Heart left ventricle (tissue), 16 donors: ENCODE measurements around the gene PCDHB5. TPM values are rescaled to one million over a fixed set of nuclear protein-coding genes. Genes with fewer than 3 reads are reported as not detected.
"Not testable (repeated sequence)": the region's sequence is repeated elsewhere in the genome, so short reads cannot be mapped to it uniquely, and the experiment has no call there.

Source experiments
- ATAC-seq, 4 donors: fragments of 200-7000 bp; cut with Tn5 transposase; one replicate each; pipeline ENCODE4 v1.9.1; 2020 to 2022; ENCODE audit warnings: moderate library complexity in 4 of 4, mild to moderate bottlenecking in 3 of 4, moderate number of reproducible peaks in 1 of 4
- DNase-seq, 5 donors: peaks; one replicate each; pipeline ENCODE4 v3.0.0-alpha.2; 2020
- H3K27ac ChIP-seq, 12 donors: fragments of 200-600 bp; sonication (generic) in 4 of 12; one replicate each; pipeline versions ENCODE4 v1.5.0 to v1.8.0; 2016 to 2022; ENCODE audit warnings: mild to moderate bottlenecking in 2 of 12
- H3K27me3 ChIP-seq, 9 donors: fragments of 200-600 bp; sonication (generic) in 2 of 9; one replicate each; pipeline versions ENCODE4 v1.5.1 to v1.8.0; 2016 to 2022; ENCODE audit warnings: mild to moderate bottlenecking in 3 of 9
- H3K36me3 ChIP-seq, 9 donors: fragments of 200-600 bp; sonication (generic) in 2 of 9; one replicate each; pipeline versions ENCODE4 v1.5.0 to v1.8.0; 2018 to 2022; ENCODE audit warnings: mild to moderate bottlenecking in 2 of 9
- H3K4me1 ChIP-seq, 12 donors: fragments of 200-600 bp; sonication (generic) in 4 of 12; one replicate each; pipeline versions ENCODE4 v1.5.0 to v1.8.0; 2016 to 2022; ENCODE audit warnings: mild to moderate bottlenecking in 3 of 12
- H3K4me3 ChIP-seq, 12 donors: fragments of 200-600 bp; sonication (generic) in 4 of 12; one replicate each; pipeline versions ENCODE4 v1.5.0 to v1.8.0; 2017 to 2022; ENCODE audit warnings: mild to moderate bottlenecking in 9 of 12, moderate library complexity in 4 of 12
- H3K9me3 ChIP-seq, 12 donors: fragments of 200-600 bp; sonication (generic) in 4 of 12; one replicate each; pipeline versions ENCODE4 v1.5.0 to v1.8.0; 2016 to 2022; ENCODE audit warnings: mild to moderate bottlenecking in 1 of 12
- POLR2A ChIP-seq, 2 donors: fragments of 450-650 bp; IDR thresholded peaks; one replicate each; pipeline ENCODE4 v1.6.1; 2017; ENCODE audit warnings: antibody characterized with exemption in 2 of 2, mild to moderate bottlenecking in 2 of 2, moderate library complexity in 2 of 2
- WGBS, 4 donors: extraction: QIAGEN DNeasy Blood & Tissue Kit in 2 of 4; methylation state at CpG; one replicate each; pipeline versions ENCODE4 v1.1.5 to v1.1.7; 2013 to 2018; 5-methylcytosine and 5-hydroxymethylcytosine counted together
- intact Hi-C, 10 donors: fragments of 100-400 bp; cut with DNase I; formaldehyde crosslinking; loops; one replicate each; pipeline versions ENCODE4 v1.11.1 to v1.14.2; 2022
- polyA plus RNA-seq, 2 donors: library from polyadenylated mRNA; stranded (reverse); fragments of 200-250 nt; gene quantifications; one replicate each; pipeline ENCODE4 v1.2.3, GENCODE V29; 2013
- total RNA-seq, 9 donors: library from RNA; depleted of rRNA in 2 of 9; stranded (reverse); fragments of >200 nt in 2 of 9; fragmentation: NEBNext Ultra II Directional in 3 of 9; extraction: Animal tissue kit (Norgen Biotek cat#: 25700) in 3 of 9; gene quantifications; one replicate each; pipeline versions ENCODE4 v1.1.0 to v1.2.4, GENCODE V29; 2016 to 2023
- TF ChIP-seq, protein P1 (sequence below), 12 donors: fragments of 200-600 bp; sonication (generic) in 4 of 12; IDR thresholded peaks; one replicate each; pipeline versions ENCODE4 v1.5.0 to v1.8.0; 2018 to 2022; ENCODE audit warnings: antibody characterized with exemption in 12 of 12, mild to moderate bottlenecking in 5 of 12
- donor health status: ischemic (EF 13 %, LVEDD 7.1; RV severe dilation, severe dysfunction).
- donor health status: healthy with polysubstance abuse.
- donor health status: DM: no; HTN: yes; CAD: no.
- donor health status: DM: no; HTN: no; CAD: no.
- donor health status: ischemic (EF 25% LVEDD 6.9; RV normal size, moderate dysfunction).
- donor health status: ischemic (EF 25% LVEDD 5.7; RV mildly dilated, moderate dysfunction).
- donor health status: healthy.
- donor health status: DM: yes; HTN: yes; CAD: no.
- donor health status: ischemic (EF 35%, LVEDD 5.7; RV mildly dilated, moderate dysfunction).
- donor health status: nonischemic (EF 11% LVEDD 7.7; RV severe dilation, severe dysfunction).
- donor health status: DM: yes; HTN: yes; CAD: no.
- donor health status: PGD.
- donor health status: ischemic (EF 29% LVEDD 5.4; RV normal size, mild dysfunction).
- donor health status: nonischemic (EF 23%, LVEDD 6.1; RV moderate dilation, normal function).

The PCDHB5 gene
- total and polyA plus RNA-seq, 11 donors, result 0.69 to 6.4 (median 3.5) TPM

DNA sequence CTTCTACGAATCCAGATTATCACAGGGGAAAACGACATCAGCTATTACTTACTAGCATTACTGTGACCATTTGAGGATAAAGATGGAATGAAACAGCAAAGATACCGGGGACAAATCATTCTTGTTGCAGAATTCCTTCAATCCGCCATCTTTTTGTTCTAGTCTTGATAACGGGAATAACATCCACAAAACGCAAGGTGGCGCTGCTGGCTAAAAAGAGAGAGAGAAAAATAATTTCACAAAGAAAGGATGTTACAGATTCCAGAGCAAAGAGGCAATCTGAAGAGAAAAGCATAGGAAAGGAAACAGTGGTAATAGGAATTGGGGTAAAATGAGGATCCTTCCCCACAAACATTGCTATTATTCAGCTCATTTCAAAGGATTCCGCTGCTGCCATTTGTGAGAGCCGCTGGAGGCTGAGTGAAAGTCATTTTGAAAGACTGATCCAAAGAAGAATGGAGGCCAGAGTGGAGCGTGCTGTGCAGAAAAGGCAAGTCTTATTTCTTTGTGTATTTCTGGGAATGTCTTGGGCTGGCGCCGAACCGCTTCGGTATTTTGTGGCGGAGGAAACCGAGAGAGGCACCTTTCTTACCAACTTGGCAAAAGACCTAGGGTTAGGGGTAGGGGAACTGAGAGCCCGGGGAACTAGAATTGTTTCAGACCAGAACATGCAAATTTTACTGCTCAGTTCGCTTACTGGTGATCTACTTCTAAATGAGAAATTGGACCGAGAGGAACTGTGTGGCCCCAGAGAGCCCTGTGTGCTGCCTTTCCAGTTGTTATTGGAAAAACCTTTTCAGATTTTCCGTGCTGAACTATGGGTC lies 37.6 kb downstream of the PCDHB5 start, which contains the start of gene PCDHB7:
Gene PCDHB7 (plus strand): TSS at position 264 of the 824 bp plus-strand sequence. CDS start 192 bp downstream, at position 456.
- intact Hi-C loops, result loop anchor here in 3 of 10 donors (10.0 kb wide), 1 partner anchor 392 kb away; no protein-coding TSS in a partner anchor
- peaks cover 0 to 63% (median 19%) of the 10 kb centered on the region in 12 donors for H3K9me3 ChIP-seq
- no peaks in the 10 kb centered on the region for H3K36me3 ChIP-seq
- ATAC-seq, result no peak
- 24 to 32% (median 29%) methylated on average over 20 of the region's 20 CpGs for WGBS, 4 donors
- no peak for TF ChIP-seq POLR2A (IDR thresholded peaks at IDR 0.05)
- TF ChIP-seq, protein P1, sequence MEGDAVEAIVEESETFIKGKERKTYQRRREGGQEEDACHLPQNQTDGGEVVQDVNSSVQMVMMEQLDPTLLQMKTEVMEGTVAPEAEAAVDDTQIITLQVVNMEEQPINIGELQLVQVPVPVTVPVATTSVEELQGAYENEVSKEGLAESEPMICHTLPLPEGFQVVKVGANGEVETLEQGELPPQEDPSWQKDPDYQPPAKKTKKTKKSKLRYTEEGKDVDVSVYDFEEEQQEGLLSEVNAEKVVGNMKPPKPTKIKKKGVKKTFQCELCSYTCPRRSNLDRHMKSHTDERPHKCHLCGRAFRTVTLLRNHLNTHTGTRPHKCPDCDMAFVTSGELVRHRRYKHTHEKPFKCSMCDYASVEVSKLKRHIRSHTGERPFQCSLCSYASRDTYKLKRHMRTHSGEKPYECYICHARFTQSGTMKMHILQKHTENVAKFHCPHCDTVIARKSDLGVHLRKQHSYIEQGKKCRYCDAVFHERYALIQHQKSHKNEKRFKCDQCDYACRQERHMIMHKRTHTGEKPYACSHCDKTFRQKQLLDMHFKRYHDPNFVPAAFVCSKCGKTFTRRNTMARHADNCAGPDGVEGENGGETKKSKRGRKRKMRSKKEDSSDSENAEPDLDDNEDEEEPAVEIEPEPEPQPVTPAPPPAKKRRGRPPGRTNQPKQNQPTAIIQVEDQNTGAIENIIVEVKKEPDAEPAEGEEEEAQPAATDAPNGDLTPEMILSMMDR (IDR thresholded peaks at IDR 0.05), result peak in 11 of 12 donors; percentile 31 to 55 (median 42)
- no peaks in the 10 kb centered on the region for H3K4me1 ChIP-seq
- no peak for DNase-seq
- peak within 1 kb of the TSS in 10 of 12 donors; percentile 6 to 56 (median 25) for H3K4me3 ChIP-seq
- H3K27me3 ChIP-seq, result peaks cover 0 to 47% (median 22%) of the 10 kb centered on the region in 9 donors
- no peak within 1 kb of the TSS for H3K27ac ChIP-seq

DNA sequence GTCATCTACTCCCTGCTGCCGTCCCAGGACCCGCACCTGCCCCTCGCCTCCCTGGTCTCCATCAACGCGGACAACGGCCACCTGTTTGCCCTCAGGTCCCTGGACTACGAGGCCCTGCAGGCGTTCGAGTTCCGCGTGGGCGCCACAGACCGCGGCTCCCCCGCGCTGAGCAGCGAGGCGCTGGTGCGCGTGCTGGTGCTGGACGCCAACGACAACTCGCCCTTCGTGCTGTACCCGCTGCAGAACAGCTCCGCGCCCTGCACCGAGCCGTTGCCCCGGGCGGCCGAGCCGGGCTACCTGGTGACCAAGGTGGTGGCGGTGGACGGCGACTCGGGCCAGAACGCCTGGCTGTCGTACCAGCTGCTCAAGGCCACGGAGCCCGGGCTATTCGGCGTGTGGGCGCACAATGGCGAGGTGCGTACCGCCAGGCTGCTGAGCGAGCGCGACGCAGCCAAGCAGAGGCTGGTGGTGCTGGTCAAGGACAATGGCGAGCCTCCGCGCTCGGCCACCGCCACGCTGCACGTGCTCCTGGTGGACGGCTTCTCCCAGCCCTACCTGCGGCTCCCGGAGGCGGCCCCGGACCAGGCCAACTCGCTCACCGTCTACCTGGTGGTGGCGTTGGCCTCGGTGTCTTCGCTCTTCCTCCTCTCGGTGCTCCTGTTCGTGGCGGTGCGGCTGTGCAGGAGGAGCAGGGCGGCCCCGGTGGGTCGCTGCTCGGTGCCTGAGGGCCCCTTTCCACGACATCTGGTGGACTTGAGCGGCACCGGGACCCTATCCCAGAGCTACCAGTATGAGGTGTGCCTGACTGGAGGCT lies 39.5 kb downstream of the PCDHB5 start:
- H3K36me3 ChIP-seq, H3K4me3 ChIP-seq, ATAC-seq, H3K4me1 ChIP-seq, DNase-seq, H3K27ac ChIP-seq: not testable (repeated sequence)
- Histone ChIP-seq H3K9me3 (peaks cover 0 to 74% (median 19%) of the 10 kb centered on the region in 12 donors), H3K27me3 (peaks cover 0 to 51% (median 31%) of the 10 kb centered on the region in 9 donors)
- intact Hi-C loops, result loop anchor here in 3 of 10 donors (10.0 kb wide), 1 partner anchor 390 kb away; no protein-coding TSS in a partner anchor
- 34 to 38% (median 35%) methylated on average over 40 to 79 of the region's 79 CpGs for WGBS, 4 donors

DNA sequence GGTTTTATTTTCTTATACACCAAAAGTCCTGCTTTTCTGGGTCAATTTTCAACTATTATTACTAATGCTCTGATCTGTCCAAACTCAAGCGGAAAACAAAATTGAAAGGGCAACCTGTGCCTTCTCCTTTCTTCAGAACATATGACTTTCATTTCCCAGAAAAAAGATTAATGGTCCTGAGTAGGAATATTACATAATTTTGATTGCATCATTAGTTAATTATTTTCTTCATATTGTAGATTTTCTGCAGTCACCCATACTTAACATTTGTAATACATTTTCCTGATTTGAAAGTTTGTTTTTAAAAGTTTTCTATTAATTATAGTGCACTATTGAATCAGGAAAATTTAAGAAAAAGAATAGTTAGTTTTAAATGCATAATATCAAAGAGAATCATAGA lies 40.9 kb downstream of the PCDHB5 start:
- Histone ChIP-seq H3K9me3 (peaks cover 0 to 75% (median 21%) of the 10 kb centered on the region in 12 donors), H3K27ac (no peak overlapping the region), H3K4me1 (no peaks in the 10 kb centered on the region), H3K36me3 (no peaks in the 10 kb centered on the region), H3K4me3 (no peak overlapping the region), H3K27me3 (peaks cover 0 to 63% (median 33%) of the 10 kb centered on the region in 9 donors)
- 62 to 77% (median 63%) methylated on average over 1 of the region's 1 CpG for WGBS, 4 donors
- intact Hi-C loops, result loop anchor here in 3 of 10 donors (10.0 kb wide), 1 partner anchor 389 kb away; no protein-coding TSS in a partner anchor
- no peak for DNase-seq
- no peak for ATAC-seq
- no peak for TF ChIP-seq POLR2A (IDR thresholded peaks at IDR 0.05)
- TF ChIP-seq, protein P1 (IDR thresholded peaks at IDR 0.05), result no peak

DNA sequence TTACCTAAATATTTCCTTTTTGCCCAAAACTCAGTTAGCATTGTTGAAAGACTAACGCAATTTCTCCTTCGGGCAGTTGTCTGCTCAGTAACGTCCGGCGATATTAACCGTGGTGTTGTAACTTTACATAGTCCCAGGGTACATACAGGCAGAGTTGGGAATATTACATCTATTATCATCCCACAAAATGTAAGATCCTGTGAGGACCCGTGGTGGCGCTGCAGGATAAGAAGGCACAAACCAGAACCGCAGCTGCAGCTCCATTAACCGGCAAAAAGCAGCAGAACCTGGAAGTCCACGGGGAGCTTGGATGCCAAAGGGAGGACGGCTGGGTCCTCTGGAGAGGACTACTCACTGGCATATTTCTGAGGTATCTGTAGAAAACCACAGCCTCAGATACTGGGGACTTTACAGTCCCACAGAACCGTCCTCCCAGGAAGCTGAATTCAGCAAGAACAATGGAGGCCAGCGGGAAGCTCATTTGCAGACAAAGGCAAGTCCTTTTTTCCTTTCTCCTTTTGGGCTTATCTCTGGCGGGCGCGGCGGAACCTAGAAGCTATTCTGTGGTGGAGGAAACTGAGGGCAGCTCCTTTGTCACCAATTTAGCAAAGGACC lies 42.7 kb downstream of the PCDHB5 start, which contains the start of gene PCDHB8:
Gene PCDHB8 (plus strand): TSS at position 214 of the 615 bp plus-strand sequence. CDS start 245 bp downstream, at position 459.
- peaks cover 0 to 79% (median 27%) of the 10 kb centered on the region in 12 donors for H3K9me3 ChIP-seq
- peak within 1 kb of the TSS in 3 of 12 donors; percentile 19 to 48 (median 40) for H3K4me3 ChIP-seq

DNA sequence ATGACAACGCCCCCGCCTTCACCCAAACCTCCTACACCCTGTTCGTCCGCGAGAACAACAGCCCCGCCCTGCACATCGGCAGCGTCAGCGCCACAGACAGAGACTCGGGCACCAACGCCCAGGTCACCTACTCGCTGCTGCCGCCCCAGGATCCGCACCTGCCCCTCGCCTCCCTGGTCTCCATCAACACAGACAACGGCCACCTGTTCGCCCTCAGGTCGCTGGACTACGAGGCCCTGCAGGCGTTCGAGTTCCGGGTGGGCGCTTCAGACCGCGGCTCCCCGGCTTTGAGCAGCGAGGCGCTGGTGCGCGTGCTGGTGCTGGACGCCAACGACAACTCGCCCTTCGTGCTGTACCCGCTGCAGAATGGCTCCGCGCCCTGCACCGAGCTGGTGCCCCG lies 44.4 kb downstream of the PCDHB5 start:
- peaks cover 0 to 78% (median 24%) of the 10 kb centered on the region in 12 donors for H3K9me3 ChIP-seq
- intact Hi-C loops, result loop anchor here in 3 of 10 donors (10.0 kb wide), 1 partner anchor 385 kb away; no protein-coding TSS in a partner anchor

More for the DNA sequence above, 42.7 kb downstream of the PCDHB5 start, which contains the start of gene PCDHB8:
- not testable (repeated sequence) for H3K4me1 ChIP-seq, DNase-seq, H3K36me3 ChIP-seq, H3K27ac ChIP-seq
- TF ChIP-seq, protein P1 (IDR thresholded peaks at IDR 0.05), result peak in 5 of 12 donors; percentile 5 to 52 (median 8)
- 17 to 27% (median 23%) methylated on average over 14 to 15 of the region's 18 CpGs for WGBS, 4 donors
- peaks cover 0 to 71% (median 33%) of the 10 kb centered on the region in 9 donors for H3K27me3 ChIP-seq
- ATAC-seq, result peak in 3 of 4 donors; percentile 55 to 88 (median 71)
- intact Hi-C loops, result loop anchor here in 3 of 10 donors (10.0 kb wide), 1 partner anchor 387 kb away; no protein-coding TSS in a partner anchor

DNA sequence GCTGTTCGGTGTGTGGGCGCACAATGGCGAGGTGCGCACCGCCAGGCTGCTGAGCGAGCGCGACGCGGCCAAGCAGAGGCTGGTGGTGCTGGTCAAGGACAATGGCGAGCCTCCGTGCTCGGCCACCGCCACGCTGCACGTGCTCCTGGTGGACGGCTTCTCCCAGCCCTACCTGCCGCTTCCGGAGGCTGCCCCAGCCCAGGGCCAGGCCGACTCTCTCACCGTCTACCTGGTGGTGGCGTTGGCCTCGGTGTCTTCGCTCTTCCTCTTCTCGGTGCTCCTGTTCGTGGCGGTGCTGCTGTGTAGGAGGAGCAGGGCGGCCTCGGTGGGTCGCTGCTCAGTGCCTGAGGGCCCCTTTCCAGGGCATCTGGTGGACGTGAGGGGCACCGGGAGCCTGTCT lies 44.9 kb downstream of the PCDHB5 start:
- intact Hi-C loops, result loop anchor here in 5 of 10 donors (5.0 to 10.0 kb wide), 2 partner anchors 382 to 385 kb away; no protein-coding TSS in a partner anchor
- H3K4me3 ChIP-seq, DNase-seq, H3K4me1 ChIP-seq, H3K36me3 ChIP-seq, ATAC-seq, H3K27ac ChIP-seq: not testable (repeated sequence)
- Histone ChIP-seq H3K27me3 (peaks cover 0 to 75% (median 29%) of the 10 kb centered on the region in 9 donors), H3K9me3 (peaks cover 0 to 78% (median 26%) of the 10 kb centered on the region in 12 donors)
- 23 to 41% (median 34%) methylated on average over 3 to 32 of the region's 32 CpGs for WGBS, 4 donors

More for the DNA sequence above, 44.4 kb downstream of the PCDHB5 start:
- H3K4me3 ChIP-seq, DNase-seq, ATAC-seq, H3K36me3 ChIP-seq, H3K27ac ChIP-seq, H3K4me1 ChIP-seq: not testable (repeated sequence)
- H3K27me3 ChIP-seq, result peaks cover 0 to 76% (median 33%) of the 10 kb centered on the region in 9 donors
- 33 to 37% (median 36%) methylated on average over 31 to 36 of the region's 39 CpGs for WGBS, 4 donors
